Measurements from ENCODE around the gene DNMT1. TPM values are rescaled to one million over a fixed set of nuclear protein-coding genes. Genes with fewer than 3 reads are reported as not detected.

The DNMT1 gene
- polyA plus RNA-seq, 1 of the 3 experiments (the other 2 are of a cell fraction), result 58.3 TPM

DNA sequence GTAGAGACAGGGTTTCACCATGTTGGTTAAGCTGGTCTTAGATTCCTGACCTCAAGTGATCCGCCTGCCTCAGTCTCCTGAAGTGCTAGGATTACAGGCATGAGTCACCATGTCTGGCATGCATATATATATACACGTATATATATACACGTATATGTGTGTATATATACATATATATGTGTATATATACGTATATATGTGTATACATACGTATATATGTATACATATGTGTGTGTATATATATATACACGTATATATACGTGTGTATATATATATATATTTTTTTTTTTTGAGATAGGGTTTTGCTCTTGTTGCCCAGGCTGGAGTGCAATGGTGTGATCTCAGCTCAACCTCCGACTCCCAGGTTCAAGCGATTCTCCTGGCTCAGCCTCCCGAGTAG is 11.9 kb downstream of the DNMT1 start:
- Histone ChIP-seq H3F3A (replicated peaks; ENCODE audit: insufficient read depth) (no peaks in the 10 kb centered on the region), H3K27me3 (ENCODE audit: insufficient read depth) (no peaks in the 10 kb centered on the region), H3K79me2 (ENCODE audit: insufficient read depth) (peaks cover 79% of the 10 kb centered on the region), H3K9ac (no peak overlapping the region), H2AFZ (ENCODE audit: low read depth) (no peak overlapping the region), H3K9me3 (no peaks in the 10 kb centered on the region), H3K4me1 (ENCODE audit: control insufficient read depth in 1 of 2, insufficient read depth in 2 of 2, low read depth in 1 of 2, low read length in 1 of 2) (no peaks in the 10 kb centered on the region; a peak in 1 of 4 replicates), H4K20me1 (ENCODE audit: insufficient read depth) (peaks cover 10% of the 10 kb centered on the region; the same call in 1 of the 2 replicates), H3K4me3 (ENCODE audit: low read depth in 2 of 2, low read length in 1 of 2) (no peak overlapping the region), H3K27ac (ENCODE audit: low read depth in 2 of 2, low read length in 1 of 2) (no peak overlapping the region), H3K36me3 (replicated peaks in 1 of 2; ENCODE audit: control insufficient read depth in 1 of 2, insufficient read depth in 2 of 2, low read length in 1 of 2) (peaks cover 11 to 18% of the 10 kb centered on the region in 2 experiments), H3K4me2 (no peak overlapping the region), H3K9me2 (no peaks in the 10 kb centered on the region)
- DNase-seq, result no peak
- CTCF ChIA-PET, result interaction anchor here (1.4 to 3.7 kb wide), 2 partner anchors 67 to 233 kb away, joined by 4 to 15 read pairs; no protein-coding TSS in a partner anchor
- TF ChIP-seq NRF1 (IDR thresholded peaks at IDR 0.05; ENCODE audit: low read depth, low read length), result no peak
- TF ChIP-seq RFX5 (IDR thresholded peaks at IDR 0.05; ENCODE audit: low read length), result no peak
- no peak for TF ChIP-seq FOXM1 (IDR thresholded peaks at IDR 0.05; ENCODE audit: low read depth)
- TF ChIP-seq, protein P1, sequence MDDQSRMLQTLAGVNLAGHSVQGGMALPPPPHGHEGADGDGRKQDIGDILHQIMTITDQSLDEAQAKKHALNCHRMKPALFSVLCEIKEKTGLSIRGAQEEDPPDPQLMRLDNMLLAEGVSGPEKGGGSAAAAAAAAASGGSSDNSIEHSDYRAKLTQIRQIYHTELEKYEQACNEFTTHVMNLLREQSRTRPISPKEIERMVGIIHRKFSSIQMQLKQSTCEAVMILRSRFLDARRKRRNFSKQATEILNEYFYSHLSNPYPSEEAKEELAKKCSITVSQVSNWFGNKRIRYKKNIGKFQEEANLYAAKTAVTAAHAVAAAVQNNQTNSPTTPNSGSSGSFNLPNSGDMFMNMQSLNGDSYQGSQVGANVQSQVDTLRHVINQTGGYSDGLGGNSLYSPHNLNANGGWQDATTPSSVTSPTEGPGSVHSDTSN (IDR thresholded peaks at IDR 0.05), result no peak
- no peak for TF ChIP-seq CHD2 (IDR thresholded peaks at IDR 0.05; ENCODE audit: low read length, partially characterized antibody)
- TF ChIP-seq SMC3 (IDR thresholded peaks at IDR 0.05; ENCODE audit: low read depth, low read length), result no peak
- TF ChIP-seq, protein P2, sequence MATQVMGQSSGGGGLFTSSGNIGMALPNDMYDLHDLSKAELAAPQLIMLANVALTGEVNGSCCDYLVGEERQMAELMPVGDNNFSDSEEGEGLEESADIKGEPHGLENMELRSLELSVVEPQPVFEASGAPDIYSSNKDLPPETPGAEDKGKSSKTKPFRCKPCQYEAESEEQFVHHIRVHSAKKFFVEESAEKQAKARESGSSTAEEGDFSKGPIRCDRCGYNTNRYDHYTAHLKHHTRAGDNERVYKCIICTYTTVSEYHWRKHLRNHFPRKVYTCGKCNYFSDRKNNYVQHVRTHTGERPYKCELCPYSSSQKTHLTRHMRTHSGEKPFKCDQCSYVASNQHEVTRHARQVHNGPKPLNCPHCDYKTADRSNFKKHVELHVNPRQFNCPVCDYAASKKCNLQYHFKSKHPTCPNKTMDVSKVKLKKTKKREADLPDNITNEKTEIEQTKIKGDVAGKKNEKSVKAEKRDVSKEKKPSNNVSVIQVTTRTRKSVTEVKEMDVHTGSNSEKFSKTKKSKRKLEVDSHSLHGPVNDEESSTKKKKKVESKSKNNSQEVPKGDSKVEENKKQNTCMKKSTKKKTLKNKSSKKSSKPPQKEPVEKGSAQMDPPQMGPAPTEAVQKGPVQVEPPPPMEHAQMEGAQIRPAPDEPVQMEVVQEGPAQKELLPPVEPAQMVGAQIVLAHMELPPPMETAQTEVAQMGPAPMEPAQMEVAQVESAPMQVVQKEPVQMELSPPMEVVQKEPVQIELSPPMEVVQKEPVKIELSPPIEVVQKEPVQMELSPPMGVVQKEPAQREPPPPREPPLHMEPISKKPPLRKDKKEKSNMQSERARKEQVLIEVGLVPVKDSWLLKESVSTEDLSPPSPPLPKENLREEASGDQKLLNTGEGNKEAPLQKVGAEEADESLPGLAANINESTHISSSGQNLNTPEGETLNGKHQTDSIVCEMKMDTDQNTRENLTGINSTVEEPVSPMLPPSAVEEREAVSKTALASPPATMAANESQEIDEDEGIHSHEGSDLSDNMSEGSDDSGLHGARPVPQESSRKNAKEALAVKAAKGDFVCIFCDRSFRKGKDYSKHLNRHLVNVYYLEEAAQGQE (IDR thresholded peaks at IDR 0.05; ENCODE audit: low read depth, low read length), result no peak
- TF ChIP-seq RXRA (IDR thresholded peaks at IDR 0.05; ENCODE audit: borderline replicate concordance, low read depth), result no peak
- TF ChIP-seq NFIC (IDR thresholded peaks at IDR 0.05; ENCODE audit: borderline replicate concordance), result no peak
- TF ChIP-seq, protein P3, sequence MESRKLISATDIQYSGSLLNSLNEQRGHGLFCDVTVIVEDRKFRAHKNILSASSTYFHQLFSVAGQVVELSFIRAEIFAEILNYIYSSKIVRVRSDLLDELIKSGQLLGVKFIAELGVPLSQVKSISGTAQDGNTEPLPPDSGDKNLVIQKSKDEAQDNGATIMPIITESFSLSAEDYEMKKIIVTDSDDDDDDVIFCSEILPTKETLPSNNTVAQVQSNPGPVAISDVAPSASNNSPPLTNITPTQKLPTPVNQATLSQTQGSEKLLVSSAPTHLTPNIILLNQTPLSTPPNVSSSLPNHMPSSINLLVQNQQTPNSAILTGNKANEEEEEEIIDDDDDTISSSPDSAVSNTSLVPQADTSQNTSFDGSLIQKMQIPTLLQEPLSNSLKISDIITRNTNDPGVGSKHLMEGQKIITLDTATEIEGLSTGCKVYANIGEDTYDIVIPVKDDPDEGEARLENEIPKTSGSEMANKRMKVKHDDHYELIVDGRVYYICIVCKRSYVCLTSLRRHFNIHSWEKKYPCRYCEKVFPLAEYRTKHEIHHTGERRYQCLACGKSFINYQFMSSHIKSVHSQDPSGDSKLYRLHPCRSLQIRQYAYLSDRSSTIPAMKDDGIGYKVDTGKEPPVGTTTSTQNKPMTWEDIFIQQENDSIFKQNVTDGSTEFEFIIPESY (IDR thresholded peaks at IDR 0.05; ENCODE audit: borderline replicate concordance, low read depth), result no peak
- no peak for TF ChIP-seq ELF1 (IDR thresholded peaks at IDR 0.05)
- TF ChIP-seq MAX (IDR thresholded peaks at IDR 0.05; ENCODE audit: low read depth), result no peak
- no peak for TF ChIP-seq TAF1 (IDR thresholded peaks at IDR 0.05; ENCODE audit: borderline replicate concordance, low read depth, low read length)
- no peak for TF ChIP-seq TCF12 (IDR thresholded peaks at IDR 0.05)
- WGBS (ENCODE audit: low lambda C conversion rate), result 95% methylated on average over 10 of the region's 10 CpGs
- POLR2A ChIA-PET, result no interaction called here

Measured in SK-N-SH (cell line).